ENCODE measurements around the gene TAS2R39. TPM values are rescaled to one million over a fixed set of nuclear protein-coding genes. Genes with fewer than 3 reads are reported as not detected.
"Not testable (repeated sequence)": the region's sequence is repeated elsewhere in the genome, so short reads cannot be mapped to it uniquely, and the experiment has no call there.

The TAS2R39 gene
- not detected in 2 replicates for total RNA-seq (2014; rRNA removed; shearing (Covaris generic))
- not detected in 2 replicates for polyA plus RNA-seq (2015; cell fraction: cytosol; rRNA removed)
- polyA plus RNA-seq (2015; cell fraction: nucleus; rRNA removed) = not detected in 2 replicates

DNA sequence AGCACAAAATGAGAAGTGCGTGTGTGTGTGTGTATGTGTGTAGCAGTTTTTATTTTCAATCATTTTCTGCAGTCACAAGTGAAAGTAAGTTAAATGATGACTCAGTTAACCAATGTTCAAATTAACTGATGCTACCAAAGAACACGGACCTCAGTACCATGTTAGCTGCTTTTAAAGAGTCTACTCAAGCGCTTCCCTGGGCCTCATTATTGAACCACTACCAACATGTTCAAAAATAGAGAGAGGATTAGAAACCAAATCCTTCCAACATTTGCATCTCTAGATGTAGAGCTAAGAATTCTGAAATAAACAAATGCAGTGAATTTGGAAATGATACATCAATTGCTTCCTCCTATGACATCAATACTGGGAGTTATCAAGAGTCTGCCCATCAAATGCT, at the start of gene TAS2R39:
TAS2R39 (plus strand) TSS at position 396 of the 400 bp plus-strand sequence; CDS start at position 396, 0 bp downstream.
- no peak for DNase-seq (ENCODE audit: low read depth, low spot score)
- in situ Hi-C loops (cut with HindIII; ENCODE audit: low pct_unique_long_range_greater_than_20kb, low sequenced_read_pairs) = no loop called here

DNA sequence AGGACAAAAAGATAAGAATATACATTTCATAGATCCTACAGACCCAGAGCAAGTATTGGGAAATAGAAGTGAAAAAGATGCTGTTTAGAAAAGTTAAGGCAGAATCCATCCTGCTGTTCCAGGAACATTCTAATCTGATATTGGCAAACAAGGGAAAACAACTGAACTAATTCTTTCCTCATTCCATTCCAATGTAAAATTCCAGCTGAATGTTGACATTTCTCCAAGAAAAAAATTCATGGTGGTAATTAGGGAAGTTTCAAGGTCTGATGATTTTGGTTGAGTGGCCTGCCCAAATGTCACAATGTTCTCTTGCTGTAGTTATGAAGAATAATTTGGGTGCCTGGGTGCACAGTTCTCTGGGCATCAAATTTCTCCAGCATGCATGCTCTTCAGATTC, 36.1 kb upstream of the TAS2R39 start:
- DNase-seq (ENCODE audit: low read depth, low spot score) = no peak
- in situ Hi-C loops (cut with HindIII; ENCODE audit: low pct_unique_long_range_greater_than_20kb, low sequenced_read_pairs) = no loop called here

DNA sequence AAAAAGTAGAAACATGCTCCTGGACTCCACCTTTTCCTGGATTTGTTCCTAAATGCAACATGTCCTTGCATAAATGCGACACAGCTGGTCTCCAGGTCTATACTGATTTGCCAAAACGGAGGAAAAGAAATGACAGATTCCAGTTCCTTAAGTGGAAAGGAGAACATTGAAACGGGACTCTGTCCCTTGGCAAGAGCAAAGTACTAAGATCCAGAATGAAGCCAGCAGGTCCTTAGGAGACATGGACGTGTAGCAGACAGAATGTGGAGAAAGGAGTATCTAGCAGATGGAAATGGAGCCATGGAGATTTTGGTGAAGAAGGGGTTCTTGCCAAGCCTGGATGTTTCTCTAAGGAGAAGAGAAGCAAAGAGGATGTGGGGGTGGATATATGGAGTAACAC, 35.2 kb upstream of the TAS2R39 start:
- no peak for DNase-seq (ENCODE audit: low read depth, low spot score)
- in situ Hi-C loops (cut with HindIII; ENCODE audit: low pct_unique_long_range_greater_than_20kb, low sequenced_read_pairs) = no loop called here

DNA sequence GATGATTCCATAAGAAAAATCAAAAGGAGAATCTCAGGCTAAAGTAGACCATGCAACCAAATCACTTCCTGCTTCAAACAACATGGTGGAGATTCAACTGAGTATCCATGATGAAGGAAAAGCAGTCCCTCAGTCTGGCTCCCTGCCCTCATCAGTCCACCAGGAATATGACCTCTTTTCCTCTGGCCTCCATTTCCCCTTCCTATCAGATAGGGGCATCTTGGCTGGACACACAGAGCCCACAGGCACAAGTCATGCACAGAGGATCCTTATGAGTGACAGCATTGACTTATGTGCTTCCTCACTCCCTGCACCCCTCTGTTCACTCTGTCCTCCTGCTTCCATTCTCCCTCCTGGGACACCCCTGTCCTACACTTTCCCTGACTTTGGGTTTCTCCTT, 34.6 kb upstream of the TAS2R39 start:
- in situ Hi-C loops (cut with HindIII; ENCODE audit: low pct_unique_long_range_greater_than_20kb, low sequenced_read_pairs) = no loop called here

DNA sequence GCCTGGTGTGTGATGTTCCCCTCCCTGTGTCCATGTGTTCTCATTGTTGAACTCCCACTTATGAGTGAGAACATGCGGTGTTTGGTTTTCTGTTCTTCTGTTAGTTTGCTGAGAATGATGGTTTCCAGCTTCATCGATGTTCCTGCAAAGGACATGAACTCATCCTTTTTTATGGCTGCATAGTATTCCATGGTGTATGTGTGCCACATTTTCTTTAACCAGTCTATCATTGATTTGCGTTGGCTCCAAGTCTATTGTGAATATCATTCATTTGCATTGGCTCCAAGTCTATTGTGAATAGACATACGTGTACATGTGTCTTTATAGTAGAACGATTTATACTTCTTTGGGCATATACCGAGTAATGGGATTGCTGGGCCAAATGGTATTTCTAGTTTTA, 32.5 kb upstream of the TAS2R39 start:
- DNase-seq (ENCODE audit: low read depth, low spot score); in situ Hi-C loops (cut with HindIII; ENCODE audit: low pct_unique_long_range_greater_than_20kb, low sequenced_read_pairs): not testable (repeated sequence)

More for the DNA sequence above, 34.6 kb upstream of the TAS2R39 start:
- DNase-seq (ENCODE audit: low read depth, low spot score) = no peak

DNA sequence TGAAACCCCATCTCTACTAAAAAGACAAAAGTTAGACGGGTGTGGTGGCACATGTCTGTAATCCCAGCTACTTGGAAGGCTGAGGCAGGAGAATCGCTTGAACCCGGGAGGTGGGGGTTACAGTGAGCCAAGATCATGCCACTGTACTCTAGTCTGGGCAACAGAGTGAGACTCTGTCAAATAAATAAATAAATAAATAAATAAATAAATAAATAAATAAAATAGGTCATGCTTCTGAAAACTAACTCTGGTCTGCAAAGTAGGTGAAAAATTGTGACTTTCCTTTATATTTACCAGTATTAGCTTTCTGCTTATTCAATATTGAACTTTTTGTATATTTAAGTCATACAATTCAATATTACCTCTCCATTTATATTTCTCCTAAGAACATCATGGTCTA, 24.6 kb upstream of the TAS2R39 start:
- DNase-seq (ENCODE audit: low read depth, low spot score); in situ Hi-C loops (cut with HindIII; ENCODE audit: low pct_unique_long_range_greater_than_20kb, low sequenced_read_pairs): not testable (repeated sequence)

DNA sequence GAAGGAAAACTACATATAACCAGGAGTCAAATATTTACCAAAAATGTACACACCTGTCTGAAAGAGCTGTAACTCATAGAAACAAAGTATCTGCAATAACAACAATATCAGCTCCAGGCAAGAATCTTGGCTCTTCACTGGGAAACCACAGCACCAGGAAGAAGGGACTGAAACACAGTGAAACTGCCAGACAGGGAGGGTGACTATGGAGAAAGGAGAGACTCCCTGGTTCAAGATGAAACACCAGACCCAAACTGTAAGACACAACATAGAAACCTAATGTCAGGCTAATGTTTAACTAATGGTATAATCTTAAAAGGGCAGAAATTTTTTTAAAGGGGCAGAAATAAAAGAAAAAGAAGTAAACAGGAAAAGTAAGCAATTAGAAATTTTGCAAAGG, 11.5 kb upstream of the TAS2R39 start:
- in situ Hi-C loops (cut with HindIII; ENCODE audit: low pct_unique_long_range_greater_than_20kb, low sequenced_read_pairs) = no loop called here
- DNase-seq (ENCODE audit: low read depth, low spot score) = no peak

DNA sequence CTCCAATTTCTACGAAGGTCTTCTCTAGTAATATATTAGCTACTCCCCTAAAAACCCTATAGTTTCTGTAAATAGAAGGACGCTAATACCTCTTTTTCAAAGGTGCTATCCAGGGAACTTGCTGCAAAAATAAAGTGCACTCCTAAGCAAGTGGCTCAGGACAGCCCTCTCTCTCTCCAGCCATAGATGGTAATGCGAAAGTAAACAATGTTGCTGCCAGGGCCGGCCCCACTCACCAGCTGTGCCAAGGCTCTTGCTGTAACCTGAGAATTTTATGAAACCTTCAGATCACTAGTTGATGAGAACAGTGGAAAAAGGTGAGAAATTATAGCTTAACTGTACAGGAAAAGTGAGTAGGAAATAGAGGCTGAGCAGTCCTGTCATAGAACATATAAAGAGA, 10.9 kb upstream of the TAS2R39 start:
- DNase-seq (ENCODE audit: low read depth, low spot score) = no peak
- in situ Hi-C loops (cut with HindIII; ENCODE audit: low pct_unique_long_range_greater_than_20kb, low sequenced_read_pairs) = no loop called here

DNA sequence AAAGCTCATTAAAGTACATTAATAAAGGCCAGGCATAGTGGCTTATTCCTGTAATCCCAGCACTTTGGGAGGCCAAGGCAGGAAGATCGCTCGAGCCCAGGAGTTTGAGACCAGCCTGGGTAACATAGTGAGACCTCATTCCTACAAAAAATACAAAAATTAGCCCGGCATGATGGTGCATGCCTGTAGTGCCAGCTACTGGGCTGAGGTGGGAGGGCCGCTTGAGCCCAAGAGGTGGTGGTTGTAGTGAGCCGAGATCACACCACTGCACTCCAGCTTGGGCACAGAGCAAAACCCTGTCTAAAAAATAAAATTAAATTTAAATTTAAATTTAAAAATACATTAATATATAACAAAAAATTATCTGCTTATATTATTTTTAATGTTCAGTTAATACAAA, 7.1 kb upstream of the TAS2R39 start:
- DNase-seq (ENCODE audit: low read depth, low spot score) = no peak
- in situ Hi-C loops (cut with HindIII; ENCODE audit: low pct_unique_long_range_greater_than_20kb, low sequenced_read_pairs) = no loop called here

DNA sequence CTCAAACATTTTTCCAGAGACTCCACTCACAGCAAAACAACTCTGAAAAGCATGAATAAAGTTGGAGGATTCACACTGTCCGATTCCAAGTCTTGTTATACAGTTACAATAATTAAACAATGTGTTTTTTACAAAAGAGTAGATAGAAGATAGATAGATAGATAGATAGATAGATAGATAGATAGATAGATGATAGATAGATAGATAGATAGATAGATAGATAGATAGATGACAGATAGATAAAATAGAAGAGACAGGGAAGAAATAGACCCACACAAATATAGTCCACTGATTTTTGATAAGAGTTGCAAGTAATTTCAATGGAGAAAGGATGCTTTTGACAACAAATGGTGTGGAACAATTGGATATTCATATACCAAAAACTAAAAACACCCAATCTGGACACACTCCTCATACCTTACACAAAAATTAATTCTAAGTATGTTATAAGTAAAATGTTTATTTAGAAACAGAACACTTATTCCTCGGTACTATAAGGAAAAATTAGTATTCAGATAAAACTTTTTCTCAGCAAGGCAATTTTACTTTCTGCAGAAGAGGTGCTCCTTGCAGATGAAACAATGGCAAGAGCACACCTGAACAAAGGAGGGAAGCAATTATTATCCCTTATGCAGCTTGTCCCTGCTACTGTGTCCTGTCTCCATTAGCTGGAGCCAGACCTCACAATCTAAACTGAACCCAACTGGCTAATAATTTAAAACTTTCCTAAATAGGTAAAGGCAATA, 5.7 kb upstream of the TAS2R39 start:
- in situ Hi-C loops (cut with HindIII; ENCODE audit: low pct_unique_long_range_greater_than_20kb, low sequenced_read_pairs) = no loop called here
- DNase-seq (ENCODE audit: low read depth, low spot score) = no peak

DNA sequence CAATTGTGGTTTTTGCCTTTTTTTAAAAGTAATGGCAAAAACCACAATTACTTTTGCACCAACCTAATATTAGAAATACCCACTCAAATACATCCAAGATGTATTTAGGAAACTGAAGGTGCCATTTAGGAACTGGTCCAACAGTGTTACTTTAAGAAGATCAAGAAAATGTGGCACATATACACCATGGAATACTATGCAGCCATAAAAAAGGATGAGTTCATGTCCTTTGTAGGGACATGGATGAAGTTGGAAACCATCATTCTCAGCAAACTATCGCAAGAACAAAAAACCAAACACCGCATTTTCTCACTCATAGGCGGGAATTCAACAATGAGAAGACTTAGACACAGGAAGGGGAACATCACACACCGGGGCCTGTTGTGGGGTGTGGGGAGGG, 2.4 kb upstream of the TAS2R39 start:
- DNase-seq (ENCODE audit: low read depth, low spot score); in situ Hi-C loops (cut with HindIII; ENCODE audit: low pct_unique_long_range_greater_than_20kb, low sequenced_read_pairs): not testable (repeated sequence)

DNA sequence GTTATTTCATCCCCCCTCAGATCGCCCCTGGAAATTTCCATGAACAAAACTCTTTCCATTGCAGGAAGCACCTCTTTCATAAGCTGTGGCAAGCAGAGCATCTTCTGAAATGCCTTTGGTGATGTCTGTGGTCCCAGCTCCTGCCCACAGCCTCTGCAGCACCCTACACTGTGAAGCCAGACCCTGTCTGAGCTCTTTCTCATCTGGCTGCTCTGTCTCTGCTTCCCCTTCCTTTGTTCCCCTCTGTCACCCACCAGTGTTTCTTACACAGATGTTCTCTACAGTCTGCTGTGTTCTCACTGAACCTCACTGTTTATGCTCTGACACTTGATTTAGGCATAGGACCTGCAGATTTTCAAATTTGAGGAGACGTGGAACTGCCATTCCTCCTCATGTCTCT, 1.9 kb upstream of the TAS2R39 start:
- in situ Hi-C loops (cut with HindIII; ENCODE audit: low pct_unique_long_range_greater_than_20kb, low sequenced_read_pairs) = no loop called here

DNA sequence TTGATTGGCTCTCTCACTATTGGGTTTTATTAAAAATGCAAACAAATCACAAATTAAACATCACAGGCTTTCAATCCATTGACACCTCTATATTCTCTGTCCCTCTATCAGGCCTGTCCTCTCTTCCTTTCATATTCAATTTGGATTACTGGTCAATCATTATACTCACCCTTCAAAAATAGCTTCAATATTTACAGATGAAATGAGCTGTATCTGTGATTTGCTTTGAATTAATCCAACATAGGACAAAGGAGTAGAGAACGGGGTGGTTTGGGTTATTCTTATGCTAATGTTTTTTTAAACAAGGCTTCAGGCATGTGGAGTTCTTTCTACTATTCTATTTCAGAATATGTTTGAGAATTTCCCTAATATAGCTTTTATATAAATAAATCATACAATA, 2.3 kb downstream of the TAS2R39 start:
- DNase-seq (ENCODE audit: low read depth, low spot score) = no peak
- in situ Hi-C loops (cut with HindIII; ENCODE audit: low pct_unique_long_range_greater_than_20kb, low sequenced_read_pairs) = no loop called here

More for the DNA sequence above, 1.9 kb upstream of the TAS2R39 start:
- no peak for DNase-seq (ENCODE audit: low read depth, low spot score)

DNA sequence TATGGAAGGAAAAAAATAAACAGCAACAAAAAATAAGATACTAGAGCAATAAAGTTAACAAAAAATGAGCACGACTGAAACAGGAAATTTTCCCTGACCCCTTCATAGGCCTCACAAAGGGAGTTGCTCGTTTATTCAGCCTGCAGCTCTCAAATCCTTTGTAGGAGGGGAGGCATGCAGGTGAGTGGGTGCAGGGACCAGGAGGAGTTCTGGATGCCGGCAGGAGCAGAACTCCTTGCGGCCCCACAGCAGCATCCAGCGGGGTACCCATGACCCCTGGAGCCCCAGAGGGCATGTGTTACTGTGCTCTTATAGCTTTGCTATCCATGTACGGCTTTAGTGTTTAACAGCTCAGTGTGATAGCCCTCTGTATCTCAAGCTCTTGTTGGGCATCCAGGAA, 5.8 kb downstream of the TAS2R39 start:
- no peak for DNase-seq (ENCODE audit: low read depth, low spot score)
- in situ Hi-C loops (cut with HindIII; ENCODE audit: low pct_unique_long_range_greater_than_20kb, low sequenced_read_pairs) = no loop called here

DNA sequence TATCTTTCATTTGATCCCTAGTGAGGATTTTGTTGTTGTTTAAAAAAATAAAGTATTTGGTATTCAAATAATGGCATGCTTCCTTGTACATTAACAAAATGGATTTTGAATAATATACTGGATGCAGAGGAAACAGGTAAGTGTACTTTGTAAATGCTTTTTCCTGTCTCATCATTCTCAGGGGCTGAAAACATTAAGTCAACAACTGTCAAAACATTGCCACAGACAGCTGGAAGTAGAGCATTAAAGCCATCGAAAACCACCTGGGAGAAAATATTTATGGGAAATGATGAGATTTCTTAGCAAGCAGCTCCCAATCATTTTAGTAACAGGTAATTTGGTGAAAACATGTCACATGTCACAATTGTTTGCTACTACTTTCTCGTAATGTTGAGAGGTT, 10.7 kb downstream of the TAS2R39 start:
- in situ Hi-C loops (cut with HindIII; ENCODE audit: low pct_unique_long_range_greater_than_20kb, low sequenced_read_pairs) = no loop called here
- DNase-seq (ENCODE audit: low read depth, low spot score) = no peak

DNA sequence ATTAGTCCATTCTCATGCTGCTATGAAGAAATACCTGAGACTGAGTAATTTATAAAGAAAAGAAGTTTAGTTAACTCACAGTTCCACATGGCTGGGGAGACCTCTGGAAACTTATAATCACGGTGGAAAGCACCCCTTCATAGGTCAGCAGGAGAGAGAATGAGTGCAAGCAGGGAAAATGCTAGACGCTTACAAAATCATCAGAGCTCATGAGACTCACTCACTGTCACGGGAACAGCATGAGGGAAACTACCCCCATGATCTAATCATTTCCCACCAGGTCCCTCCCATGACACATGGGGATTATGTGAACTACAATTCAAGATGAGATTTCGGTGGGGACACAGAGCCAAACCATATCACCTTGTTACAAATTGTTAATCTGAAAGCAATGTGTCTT, 15.8 kb downstream of the TAS2R39 start:
- in situ Hi-C loops (cut with HindIII; ENCODE audit: low pct_unique_long_range_greater_than_20kb, low sequenced_read_pairs) = no loop called here

DNA sequence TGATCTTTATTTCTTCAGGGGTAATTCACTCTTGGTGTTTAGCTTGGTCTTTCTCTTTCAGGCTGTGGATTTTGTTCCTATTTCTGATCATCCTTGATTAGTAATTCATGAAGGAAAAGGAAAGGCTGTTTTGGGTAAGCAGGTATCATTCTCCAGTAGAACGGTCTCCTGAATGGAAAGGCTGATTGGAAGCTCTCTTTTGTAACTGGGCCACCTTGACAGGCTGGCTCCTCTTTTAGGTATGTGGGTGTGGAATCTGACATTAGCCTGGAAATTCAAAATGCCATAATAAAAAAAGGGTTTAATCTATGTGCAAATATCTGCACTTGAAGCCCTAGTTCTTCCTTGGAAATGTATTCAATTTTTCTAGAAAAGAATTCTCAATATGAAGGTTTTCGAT, 18.9 kb downstream of the TAS2R39 start:
- in situ Hi-C loops (cut with HindIII; ENCODE audit: low pct_unique_long_range_greater_than_20kb, low sequenced_read_pairs) = loop anchor here (25.0 kb wide), 1 partner anchor 190 kb away; no protein-coding TSS in a partner anchor
- no peak for DNase-seq (ENCODE audit: low read depth, low spot score)

More for the DNA sequence above, 15.8 kb downstream of the TAS2R39 start:
- DNase-seq (ENCODE audit: low read depth, low spot score) = peak; percentile 55

DNA sequence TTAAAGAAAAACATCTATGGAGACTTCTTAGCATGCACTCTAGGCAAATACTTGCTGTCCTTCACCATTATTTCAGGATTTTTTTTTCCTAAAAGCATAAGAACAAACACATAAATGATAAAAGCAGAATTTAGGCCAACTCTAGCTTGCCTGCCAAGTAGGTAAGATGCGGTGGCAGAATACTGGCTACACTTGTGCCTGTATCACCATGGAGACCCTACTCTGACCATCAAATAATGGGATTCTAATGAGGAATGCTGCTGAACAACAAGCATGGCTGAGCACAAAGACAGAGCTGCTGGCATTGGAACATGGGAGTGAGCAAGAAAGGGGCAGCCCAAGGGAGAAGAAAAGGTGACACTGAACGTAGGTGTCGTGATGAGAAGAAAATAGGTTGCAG, 20.2 kb downstream of the TAS2R39 start:
- no peak for DNase-seq (ENCODE audit: low read depth, low spot score)
- in situ Hi-C loops (cut with HindIII; ENCODE audit: low pct_unique_long_range_greater_than_20kb, low sequenced_read_pairs) = loop anchor here (25.0 kb wide), 1 partner anchor 191 kb away; no protein-coding TSS in a partner anchor
